ENCODE results near the gene SLC7A11.

DNA sequence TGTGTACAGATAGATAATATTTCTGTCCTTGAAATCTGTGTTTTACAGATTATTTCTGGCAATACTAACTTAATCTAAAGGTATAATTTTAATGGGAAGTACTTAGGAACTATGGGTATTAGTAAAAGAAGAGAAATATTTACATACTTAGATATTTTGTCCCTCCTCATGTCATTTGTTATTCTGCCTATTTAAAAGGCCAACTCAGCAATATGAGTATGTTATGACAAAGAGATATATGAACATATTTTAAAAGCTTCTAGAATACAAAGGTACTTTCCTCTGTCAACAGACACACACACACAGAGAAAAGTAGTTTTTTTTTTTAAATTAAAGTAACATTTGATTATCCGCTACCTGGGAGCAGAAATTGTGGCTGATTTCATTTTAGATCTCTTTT lies 7.9 kb downstream of the SLC7A11 start:
- TF ChIP-seq CTCF (IDR thresholded peaks at IDR 0.05) (no peak), EP300 (IDR thresholded peaks at IDR 0.05) (no peak), POLR2A (IDR thresholded peaks at IDR 0.05) (no peak)
